ENCODE measurements around the gene SERPINB12. TPM values are rescaled to one million over a fixed set of nuclear protein-coding genes. Genes with fewer than 3 reads are reported as not detected.

Gene SERPINB12
- total RNA-seq, 1 experiment from 2014 or later: not detected

- Histone ChIP-seq H3K4me1 (replicated peaks; ENCODE audit: insufficient read depth) (no peaks in the 10 kb centered on the region), H3K36me3 (ENCODE audit: low read depth) (no peaks in the 10 kb centered on the region), H3K27me3 (ENCODE audit: insufficient read depth, low read depth) (no peaks in the 10 kb centered on the region), H3F3A (ENCODE audit: insufficient read depth, low read depth) (no peaks in the 10 kb centered on the region), H4K20me1 (ENCODE audit: insufficient read depth) (no peaks in the 10 kb centered on the region), H3K9me2 (ENCODE audit: insufficient read depth) (no peaks in the 10 kb centered on the region), H3K9me3 (ENCODE audit: insufficient read depth, low read depth) (no peaks in the 10 kb centered on the region), H2AFZ (no peak overlapping the region), H3K27ac (no peak overlapping the region), H3K4me3 (no peak overlapping the region), H3K79me2 (ENCODE audit: low read depth) (no peaks in the 10 kb centered on the region), H3K4me2 (no peak overlapping the region)
- ChIA-PET CTCF (no interaction called here), POLR2A (ENCODE audit: unreplicated experiment) (no interaction called here)
- no peak for DNase-seq
- no peak for TF ChIP-seq EZH2 (IDR thresholded peaks at IDR 0.05; ENCODE audit: low read depth)
- no peak for TF ChIP-seq CTCF (conservative IDR thresholded peaks at IDR 0.05)
- no TSS peak for BruUV-seq (replicated peaks)
- intact Hi-C loops (cut with micrococcal nuclease; ENCODE audit: unreplicated experiment): no loop called here
Observed at GRCh38 chr18:63564561-63564960, 22.4 kb downstream of the SERPINB12 start.

- POLR2A ChIA-PET (ENCODE audit: unreplicated experiment): no interaction called here
- no peaks in the 10 kb centered on the region for H3K4me1 ChIP-seq (replicated peaks; ENCODE audit: insufficient read depth)
Observed at GRCh38 chr18:63567276-63567675, 25.1 kb downstream of the SERPINB12 start.

GRCh38 chr18:63567825-63568224 is 25.7 kb downstream of the SERPINB12 start:
- H3K4me1 ChIP-seq (replicated peaks; ENCODE audit: insufficient read depth): no peaks in the 10 kb centered on the region
- no peak overlapping the region for H2AFZ ChIP-seq
- H3K27me3 ChIP-seq (ENCODE audit: insufficient read depth, low read depth): no peaks in the 10 kb centered on the region
- ChIA-PET CTCF (no interaction called here), POLR2A (ENCODE audit: unreplicated experiment) (no interaction called here)
- no peak for DNase-seq
- H3K79me2 ChIP-seq (ENCODE audit: low read depth): no peaks in the 10 kb centered on the region
- H3K9me3 ChIP-seq (ENCODE audit: insufficient read depth, low read depth): no peaks in the 10 kb centered on the region
- no TSS peak for BruUV-seq (replicated peaks)
- H3K27ac ChIP-seq: no peak overlapping the region
- intact Hi-C loops (cut with micrococcal nuclease; ENCODE audit: unreplicated experiment): no loop called here
- H3F3A ChIP-seq (ENCODE audit: insufficient read depth, low read depth): no peaks in the 10 kb centered on the region
- no peaks in the 10 kb centered on the region for H3K36me3 ChIP-seq (ENCODE audit: low read depth)
- no peaks in the 10 kb centered on the region for H3K9me2 ChIP-seq (ENCODE audit: insufficient read depth)
- H3K4me2 ChIP-seq: no peak overlapping the region
- no peak for TF ChIP-seq EZH2 (IDR thresholded peaks at IDR 0.05; ENCODE audit: low read depth)
- TF ChIP-seq CTCF (conservative IDR thresholded peaks at IDR 0.05): no peak
- H3K4me3 ChIP-seq: no peak overlapping the region
- no peaks in the 10 kb centered on the region for H4K20me1 ChIP-seq (ENCODE audit: insufficient read depth)

More at GRCh38 chr18:63567276-63567675, 25.1 kb downstream of the SERPINB12 start:
- Histone ChIP-seq H3K4me2 (no peak overlapping the region), H3K27me3 (ENCODE audit: insufficient read depth, low read depth) (no peaks in the 10 kb centered on the region), H3F3A (ENCODE audit: insufficient read depth, low read depth) (no peaks in the 10 kb centered on the region), H2AFZ (no peak overlapping the region), H3K36me3 (ENCODE audit: low read depth) (no peaks in the 10 kb centered on the region), H3K9me3 (ENCODE audit: insufficient read depth, low read depth) (no peaks in the 10 kb centered on the region), H3K79me2 (ENCODE audit: low read depth) (no peaks in the 10 kb centered on the region), H3K4me3 (no peak overlapping the region), H3K9me2 (ENCODE audit: insufficient read depth) (no peaks in the 10 kb centered on the region), H4K20me1 (ENCODE audit: insufficient read depth) (no peaks in the 10 kb centered on the region), H3K27ac (no peak overlapping the region)
- BruUV-seq (replicated peaks): no TSS peak
- intact Hi-C loops (cut with micrococcal nuclease; ENCODE audit: unreplicated experiment): no loop called here
- TF ChIP-seq CTCF (conservative IDR thresholded peaks at IDR 0.05): no peak
- TF ChIP-seq EZH2 (IDR thresholded peaks at IDR 0.05; ENCODE audit: low read depth): no peak
- no peak for DNase-seq
- CTCF ChIA-PET: no interaction called here

All from PC-9 (cell line).